NOMO-1 treated with dmso at 0.1 percent for 144 hours (cell line): Measurements from ENCODE around the gene SDHB.

Experiments
- DNase-seq: peaks from one replicate; lab custom pipeline; 2025; ENCODE audit not compliant: unreplicated experiment; lab: John Stamatoyannopoulos, UW

Gene SDHB

DNA sequence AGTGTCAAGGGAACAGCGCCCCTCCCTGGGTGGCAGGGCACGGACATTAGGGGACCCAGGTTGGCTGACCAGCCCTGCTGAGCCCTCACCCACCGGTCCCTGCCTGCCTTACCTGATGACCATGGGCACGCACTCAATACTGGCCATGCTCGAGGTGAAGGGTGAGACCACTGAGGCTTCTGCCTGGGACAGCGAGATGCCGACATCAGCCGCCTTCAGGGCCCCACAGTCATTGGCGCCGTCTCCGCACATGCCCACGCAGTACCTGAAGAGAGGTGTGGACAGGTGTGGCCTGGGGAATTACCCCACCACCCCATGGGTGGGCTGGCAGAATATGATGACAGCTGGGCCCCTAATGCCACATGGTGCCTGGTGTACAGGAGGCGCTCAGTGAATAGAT is 65.6 kb downstream of the SDHB start:
- no peak for DNase-seq

DNA sequence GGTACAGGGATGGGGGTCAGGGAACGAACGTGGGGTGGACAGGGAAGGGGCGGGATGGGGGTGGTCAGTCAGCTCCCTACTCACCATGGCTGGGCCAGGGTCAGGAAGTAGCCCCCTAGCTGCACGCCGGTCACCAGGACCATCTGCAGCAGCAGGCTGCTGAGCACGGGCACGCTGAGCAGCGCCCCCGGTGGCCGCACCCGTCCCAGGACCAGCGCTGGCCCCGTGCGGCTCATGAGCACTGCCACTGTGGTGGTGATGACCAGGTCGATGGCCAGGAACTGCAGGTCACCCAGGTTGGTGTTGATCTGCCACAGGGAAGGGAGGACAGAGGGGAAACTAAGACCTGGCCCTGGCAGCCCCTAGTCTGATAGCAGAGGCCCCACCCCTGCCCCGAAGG is 66.9 kb downstream of the SDHB start:
- DNase-seq: no peak

DNA sequence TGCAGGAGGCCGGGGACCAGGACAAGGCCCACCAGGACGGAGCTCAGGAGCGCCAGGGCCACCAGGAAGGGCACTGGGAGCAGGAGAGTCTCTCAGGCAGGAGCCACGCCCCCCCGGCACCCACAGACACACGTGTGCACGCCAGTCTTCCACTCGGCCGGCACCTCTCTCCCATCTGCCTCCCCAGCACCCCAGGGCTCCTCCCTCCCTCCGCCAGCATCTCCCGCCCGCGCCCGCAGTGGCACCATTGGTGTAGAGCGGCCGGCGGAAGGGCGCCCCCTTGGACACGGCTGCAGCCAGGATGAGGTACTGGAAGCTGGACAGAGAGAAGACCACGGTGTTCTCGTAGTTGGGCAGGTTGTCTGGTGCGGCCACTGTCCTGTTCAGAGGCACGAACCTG is 67.3 kb downstream of the SDHB start:
- DNase-seq: no peak

DNA sequence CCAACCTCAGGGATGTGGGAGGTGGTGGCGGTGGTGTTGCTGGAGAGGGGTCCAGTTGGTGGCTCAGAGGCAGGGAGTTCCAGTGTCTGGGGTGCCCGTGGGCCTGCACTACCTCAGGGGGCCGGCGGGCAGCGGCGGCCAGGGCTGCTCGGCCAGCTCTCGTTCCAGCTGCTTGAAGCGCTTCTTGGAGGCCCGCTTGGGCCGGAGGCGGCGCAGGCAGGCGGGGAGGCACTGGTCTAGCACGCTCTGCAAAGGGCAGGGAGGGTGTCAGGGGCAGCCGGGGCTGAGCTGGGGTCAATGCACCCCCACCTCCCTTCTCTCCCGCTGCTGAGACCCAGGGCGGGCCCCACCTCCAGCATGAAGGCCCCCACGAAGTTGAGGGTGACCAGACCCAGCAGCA is 67.7 kb downstream of the SDHB start:
- DNase-seq: no peak

DNA sequence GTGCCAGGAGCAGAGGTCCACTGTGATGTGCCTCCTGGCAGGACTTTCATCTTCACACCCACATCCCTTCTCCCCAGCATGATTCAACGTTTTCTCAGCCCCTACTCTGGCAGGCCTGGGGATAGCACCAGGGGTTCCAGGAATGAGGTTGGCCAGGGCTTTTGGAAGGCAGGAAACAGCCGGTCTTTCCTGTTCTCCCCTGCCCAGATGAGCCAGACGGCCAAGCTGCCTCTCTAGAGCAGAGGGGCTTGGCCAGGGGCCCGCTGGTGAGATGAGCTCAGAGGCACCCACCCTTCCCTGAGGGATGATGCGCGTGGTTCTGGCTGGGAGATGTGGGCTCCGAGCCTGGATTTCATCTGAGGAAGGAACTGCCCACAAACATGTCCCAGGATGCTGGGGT is 69.1 kb downstream of the SDHB start:
- DNase-seq: no peak

DNA sequence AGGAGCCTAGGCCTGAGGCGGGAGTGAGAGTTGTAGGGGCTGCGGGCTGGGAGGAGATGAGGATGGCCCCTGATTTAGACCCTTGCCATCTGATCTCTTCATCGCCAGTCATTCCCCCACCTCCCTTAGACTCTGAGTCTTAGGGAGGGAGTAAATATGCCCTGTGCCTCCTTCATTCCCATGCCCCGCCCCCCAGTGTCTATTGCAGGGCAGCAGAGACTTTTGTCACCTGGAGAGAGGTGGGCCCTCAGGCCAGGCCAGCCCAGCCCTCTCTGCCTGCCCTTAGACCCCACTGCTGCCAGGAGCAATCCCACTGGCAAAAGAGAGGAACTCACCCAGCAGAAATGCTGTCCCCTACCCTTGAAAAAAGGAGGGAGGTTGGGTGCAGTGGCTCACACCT is 70.2 kb downstream of the SDHB start:
- no peak for DNase-seq

DNA sequence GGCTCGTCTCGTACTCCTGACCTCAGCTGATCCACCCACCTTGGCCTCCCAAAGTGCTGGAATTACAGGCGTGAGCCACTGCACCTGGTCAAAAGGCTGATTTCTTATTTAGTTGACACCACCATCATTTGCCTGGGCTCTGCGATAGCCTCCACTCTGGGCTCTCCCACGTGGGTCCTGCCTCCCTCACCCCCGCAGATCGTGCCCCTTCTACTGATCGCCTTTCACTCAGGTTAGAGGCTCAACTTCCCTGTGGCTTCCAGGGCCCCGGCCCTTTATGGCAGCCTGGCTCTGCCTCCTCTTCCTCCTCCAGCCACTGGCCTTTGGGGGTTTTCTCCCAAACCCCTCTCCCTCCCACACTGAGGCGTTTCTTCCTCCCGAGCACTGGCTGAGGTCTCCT is 70.9 kb downstream of the SDHB start:
- no peak for DNase-seq

DNA sequence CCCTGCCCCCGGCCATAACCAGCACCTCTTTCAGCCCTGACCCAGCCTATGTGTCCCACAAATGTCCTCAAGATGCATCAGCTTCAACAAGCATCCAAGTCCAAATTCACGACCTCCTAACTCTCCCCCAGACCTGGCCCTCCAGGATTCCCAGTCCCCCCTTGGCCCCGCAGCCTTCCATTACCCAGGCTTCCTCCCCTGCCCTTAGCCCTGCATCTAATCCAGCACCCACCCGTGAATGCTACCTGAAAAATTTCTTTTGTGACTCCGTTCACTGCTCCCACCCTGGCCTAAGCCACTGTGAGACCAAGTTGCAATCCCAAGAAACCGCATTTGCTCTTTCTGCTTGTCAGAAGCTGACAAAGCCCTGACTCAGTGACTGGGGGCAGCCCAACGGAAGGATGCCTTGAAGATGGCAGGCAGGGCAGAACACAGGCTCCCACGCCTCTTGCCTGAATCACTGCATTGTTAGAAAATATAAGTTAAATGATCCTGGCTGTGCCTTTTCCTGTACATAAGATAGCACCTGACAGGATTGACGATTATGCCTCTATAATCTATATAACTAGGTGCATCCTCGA is 72.5 kb downstream of the SDHB start:
- no peak for DNase-seq

DNA sequence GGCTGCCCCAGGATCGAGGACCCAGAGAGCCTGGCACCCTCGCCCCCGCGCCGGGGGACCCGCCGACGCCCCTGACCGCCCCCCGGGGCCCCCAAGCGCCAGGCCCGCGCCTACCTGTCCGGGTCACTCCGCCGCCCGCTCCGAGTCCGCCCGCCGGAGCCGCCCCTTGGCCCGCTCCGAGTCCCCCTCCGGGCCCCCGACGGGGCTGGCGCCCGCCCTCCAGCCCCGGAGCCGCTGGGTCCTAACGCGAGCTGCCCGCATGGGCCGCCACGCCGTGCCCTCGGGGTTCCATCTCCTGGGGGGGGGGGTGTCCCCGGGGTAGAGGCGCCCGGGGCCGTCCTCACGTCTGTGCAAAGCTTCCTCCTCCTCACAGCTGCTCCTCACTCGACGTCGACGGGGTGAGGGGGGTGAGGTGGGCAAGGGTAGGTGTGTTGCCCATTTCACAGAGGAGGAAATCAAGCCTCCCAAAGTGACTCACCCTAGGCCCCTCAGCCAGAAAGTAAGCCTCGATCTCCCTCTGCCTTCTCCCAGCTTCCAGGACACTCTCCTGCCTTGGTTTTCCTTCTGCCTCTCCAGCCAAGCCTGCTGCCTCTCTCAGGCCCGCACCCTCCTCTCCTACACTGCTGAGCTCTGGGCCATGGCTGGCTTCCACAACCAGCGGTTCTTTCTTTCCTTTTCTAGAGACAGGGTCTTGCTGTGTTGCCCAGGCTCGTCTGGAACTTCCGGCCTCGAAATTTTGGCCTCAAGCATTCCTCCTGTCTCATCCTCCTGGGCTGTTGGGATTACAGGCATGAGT is 73.2 kb downstream of the SDHB start, which contains the start of gene MFAP2:
Gene MFAP2 (minus strand): TSS at position 148 of the 796 bp plus-strand sequence. CDS start 2,347 bp downstream, outside the sequence.
- no peak for DNase-seq

DNA sequence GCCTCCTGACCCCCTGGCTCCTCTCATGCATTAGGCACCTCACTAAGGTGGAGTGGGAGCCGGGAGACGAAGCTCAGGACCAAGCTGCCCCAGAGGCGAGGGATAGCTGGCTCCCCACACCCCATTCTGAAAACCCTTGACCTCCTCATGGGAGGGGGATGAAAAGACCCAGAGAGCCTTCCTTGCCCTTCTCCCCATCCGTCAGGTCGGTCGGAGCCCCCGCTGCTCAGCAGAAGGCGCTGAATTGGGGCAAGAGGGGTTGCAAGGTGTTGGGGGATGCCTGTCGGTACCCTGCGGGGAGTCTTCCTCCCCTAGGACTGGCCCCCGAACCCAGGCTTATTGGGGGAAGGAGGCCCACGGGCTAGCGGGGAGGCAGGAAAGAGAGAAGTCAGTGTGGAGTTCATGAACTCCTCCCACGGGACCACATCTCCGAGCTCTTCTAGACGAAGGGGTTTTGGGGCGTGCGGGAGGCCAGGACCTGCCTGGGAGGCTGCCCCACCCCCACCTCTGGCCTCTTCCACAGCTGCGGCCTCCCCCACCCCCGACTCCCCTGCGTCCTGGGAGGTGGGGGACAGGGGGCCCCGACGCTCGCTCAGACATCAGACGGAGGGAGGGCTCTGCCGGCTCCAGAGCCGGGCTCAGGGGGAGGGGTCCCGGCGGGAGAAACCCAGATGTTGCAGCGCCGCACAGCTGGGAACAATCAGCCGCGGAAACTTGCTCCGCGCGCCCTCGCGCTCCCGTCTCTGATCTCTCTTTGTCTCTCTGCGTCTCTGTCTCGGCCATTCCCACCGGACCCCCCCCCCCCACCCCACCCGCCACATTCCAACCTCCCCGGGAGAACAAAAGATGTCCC is 74.1 kb downstream of the SDHB start:
- no peak for DNase-seq

DNA sequence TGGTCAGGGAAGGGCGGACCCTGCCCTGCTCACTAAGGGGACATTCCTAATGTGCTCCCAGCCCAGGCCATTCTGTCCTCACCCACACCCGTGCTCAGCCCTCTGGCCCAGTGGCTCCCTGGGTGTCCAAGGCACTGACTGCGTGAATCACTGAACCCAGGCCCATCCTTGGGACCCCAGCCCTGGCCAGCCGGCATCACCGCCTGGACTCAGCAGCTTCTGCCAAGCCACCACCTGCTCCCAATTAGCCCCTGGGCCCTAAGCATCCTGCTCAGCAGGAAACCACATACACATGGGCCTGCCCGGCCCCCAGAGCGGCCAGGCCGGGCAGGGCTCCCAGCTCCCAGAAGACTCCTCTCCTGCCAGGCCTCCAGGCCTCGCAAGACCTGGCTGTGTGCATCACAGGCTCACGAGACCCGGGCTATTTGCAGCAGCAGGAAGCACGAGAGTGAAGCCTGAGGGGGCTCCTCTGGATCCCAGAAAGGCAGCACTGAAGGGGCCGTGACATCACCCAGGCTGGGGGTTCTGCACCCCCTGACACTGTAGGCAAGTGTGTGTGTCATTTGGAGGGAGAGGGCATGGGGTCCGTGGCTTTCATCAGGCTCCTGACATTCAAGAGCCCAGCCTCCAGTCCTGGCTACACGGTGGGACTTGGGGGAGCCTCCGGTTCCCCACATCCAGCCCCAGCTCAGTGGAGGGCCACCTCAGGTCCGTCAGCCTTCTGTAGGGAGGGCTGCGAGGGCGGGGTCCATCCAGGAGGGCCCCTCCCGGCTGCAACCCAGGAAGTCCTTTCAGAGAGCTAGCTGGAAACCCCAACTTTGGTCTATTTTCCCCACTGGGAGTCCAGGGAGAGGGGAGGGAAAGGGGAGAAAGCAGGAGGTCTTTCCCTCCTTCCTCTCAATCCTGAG is 75.0 kb downstream of the SDHB start:
- DNase-seq: no peak

DNA sequence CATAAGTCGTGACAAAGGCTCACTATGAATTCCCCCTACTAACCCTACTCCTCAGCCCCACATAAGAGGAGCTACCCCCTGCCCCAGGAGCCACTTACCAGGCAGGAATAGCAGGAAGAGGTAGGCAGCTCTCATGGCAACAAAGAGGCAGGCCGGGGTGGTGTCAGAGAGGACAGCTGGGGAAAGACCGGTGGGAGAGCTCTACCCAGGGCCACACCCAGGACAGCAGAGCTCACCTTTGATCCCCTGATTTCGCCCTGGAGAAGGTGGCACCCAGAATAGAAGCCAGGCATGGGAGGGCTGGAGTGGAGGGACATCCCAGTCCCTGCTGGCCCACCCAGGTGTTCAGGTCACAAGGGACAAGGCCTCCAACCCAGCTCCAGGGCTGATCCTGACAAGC is 75.7 kb downstream of the SDHB start:
- DNase-seq: no peak

DNA sequence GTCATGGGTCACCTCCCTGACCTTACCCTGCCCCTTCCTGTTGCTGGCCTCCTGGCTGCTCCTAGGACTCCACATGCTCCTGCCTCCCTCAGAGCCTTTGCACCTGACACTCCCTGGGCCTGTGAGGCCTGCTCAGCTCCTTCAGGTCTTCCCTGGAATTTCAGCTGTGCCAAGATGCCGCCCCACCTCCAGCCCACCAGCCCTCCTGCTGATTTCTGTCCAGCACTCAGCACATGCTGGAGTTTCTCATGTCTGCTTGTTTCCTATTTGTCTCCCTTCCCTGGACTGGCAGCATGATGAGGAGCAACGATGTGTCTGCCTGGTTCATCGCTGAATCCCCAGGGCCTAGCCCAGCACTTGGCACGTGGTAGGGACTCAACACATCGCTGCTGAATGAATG is 76.5 kb downstream of the SDHB start:
- no peak for DNase-seq

DNA sequence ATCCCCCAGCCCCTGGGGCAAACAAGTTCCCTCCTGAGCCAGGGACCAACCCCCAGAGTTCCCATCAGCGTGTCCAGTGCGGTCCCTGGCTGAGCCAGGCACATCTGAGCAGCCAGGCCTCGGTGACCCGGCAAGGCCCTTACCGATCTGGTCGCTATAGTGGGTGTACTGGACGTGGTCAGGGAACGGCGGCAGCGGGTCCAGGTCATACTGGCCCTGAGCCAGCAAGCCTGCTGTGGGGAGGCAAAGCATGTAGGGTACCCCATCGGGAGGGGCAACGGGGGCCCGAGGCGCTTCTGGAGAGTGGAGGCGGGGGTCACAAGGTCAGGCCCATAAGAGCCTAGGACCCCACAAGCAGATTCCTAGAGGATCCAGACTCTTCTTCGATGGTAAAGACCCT is 76.9 kb downstream of the SDHB start:
- no peak for DNase-seq

DNA sequence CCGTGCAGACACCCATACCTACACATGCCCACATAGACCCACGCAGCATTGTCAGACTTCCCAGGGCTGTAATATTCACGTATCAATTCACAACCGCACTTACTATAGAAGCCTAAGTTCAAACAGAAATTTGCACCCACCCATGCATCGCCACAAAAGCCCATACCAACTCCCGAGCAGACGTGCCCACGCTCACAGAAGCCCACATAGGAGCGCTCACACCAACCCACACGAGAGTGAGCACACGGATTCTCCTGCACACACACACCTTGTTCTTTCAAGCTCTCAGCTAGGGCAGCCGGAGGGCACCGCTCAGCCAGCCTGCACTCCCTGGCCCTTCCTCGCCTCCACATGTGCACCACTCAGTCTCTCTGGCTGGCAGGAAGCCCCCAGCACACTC is 78.0 kb downstream of the SDHB start:
- no peak for DNase-seq

DNA sequence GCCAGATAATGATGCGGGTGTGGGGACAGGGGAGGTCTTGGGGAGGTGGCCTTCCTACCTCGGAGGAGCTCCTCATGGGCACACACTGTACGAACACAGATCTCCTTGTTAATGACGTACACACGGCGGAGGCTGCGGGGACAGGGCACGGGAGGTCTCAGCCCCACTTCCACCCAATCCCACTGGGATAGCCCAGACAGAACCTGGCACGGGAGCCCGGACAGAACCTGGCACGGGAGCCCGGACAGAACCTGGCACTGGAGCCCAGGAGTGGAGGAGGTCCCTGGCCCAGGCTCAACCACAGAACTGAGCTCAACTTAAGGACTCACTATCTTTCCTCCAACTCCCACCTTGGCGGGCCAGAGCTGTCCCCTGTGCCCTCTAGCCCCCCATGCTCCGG is 78.6 kb downstream of the SDHB start:
- DNase-seq: no peak

DNA sequence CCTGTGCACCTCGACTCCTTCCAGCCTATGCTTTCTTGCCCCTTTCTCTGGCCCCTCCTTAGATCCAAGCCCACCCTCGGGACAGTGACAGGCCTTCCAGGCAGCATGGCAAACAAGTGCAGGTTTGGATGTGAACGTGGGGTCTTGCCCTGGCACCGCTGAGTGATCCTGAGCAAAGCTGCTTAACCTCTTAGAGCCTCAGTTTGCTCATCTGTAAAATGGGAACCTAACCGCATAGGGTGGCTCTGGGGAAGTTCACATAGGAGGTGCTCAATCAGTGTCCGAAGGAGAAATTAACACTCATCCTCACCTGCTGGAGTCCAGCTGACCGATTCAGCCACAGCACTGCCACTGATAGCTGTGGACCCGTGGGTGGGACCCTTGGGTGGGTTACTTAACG is 80.6 kb downstream of the SDHB start:
- no peak for DNase-seq

DNA sequence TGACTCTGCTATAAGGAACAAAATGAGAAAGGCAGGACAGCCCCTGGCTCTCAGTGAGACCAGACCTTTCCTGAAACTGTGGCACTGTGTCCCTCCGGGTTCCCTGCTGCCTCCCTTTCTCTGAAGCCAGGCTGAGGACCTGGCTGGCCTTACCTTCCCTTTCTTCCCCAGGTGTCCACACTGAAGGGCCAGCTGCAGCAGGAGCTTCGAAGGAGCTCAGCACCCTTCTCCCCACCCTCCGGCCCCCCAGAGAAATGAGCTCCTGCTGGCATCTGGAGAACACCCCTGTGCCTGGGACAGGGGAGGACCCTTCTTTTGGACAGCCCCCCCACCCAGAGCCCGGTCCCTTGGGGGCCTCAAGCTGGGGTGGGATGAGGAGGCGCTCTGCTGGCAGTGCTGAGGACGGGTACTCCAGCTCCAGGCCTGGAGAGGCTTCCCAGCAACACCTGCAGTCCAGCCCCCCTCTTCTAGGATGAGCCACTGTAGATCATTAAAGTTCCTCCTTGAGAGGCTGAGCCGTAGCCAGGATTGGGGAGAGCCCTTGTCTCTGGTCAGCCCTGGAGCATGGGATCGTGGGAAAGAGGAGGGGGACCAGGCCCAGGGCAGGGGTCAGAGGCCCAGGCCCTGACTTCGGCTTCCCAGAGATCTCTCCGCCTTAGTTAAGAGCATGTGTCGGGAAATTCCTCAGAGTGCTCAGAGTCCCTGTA is 81.5 kb downstream of the SDHB start:
- DNase-seq: no peak

DNA sequence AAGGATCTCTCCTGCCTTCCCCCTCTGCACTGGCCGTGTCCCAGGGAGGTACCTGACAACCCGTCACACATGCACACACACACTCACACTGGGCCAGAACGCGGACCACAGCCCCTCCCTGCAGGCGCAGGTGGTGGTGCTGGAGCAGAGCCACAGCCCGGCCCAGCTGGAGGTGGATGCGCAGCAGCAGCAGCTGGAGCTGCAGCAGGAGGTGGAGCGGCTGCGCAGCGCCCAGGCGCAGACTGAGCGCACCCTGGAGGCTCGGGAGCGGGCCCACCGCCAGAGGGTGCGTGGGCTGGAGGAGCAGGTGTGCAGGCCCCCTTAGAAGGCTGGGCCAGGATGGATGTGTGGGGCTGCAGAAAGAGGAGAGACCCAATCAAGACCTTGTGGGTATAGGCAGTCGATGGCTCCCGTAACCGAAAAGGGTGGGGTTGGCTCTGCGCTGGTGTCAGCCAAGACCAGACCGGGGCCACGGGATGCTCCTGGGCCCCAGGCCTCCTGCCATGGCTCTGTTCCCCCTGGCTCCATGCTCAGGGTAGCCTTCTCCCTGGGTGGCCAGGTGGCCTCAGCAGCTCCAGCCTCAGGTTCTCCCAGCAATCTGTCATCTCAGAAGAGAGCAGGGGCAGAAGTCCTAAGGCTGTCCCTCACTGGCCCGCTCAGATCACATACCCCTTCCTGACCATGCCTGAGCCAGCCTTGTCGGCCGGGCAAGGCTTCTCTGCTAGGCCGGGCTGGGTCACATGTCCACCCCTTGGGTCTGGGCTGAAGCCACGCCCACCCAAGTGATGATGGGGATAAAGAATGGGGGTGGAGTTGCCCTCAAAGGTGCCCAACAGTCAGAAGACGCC is 82.3 kb downstream of the SDHB start:
- DNase-seq: no peak
